Stimulated activated CD4-positive, alpha-beta T cell treated with anti-CD3 and anti-CD28 coated beads, Interleukin-15, amount 100 ng/mL, for 48 hours (primary cell): ENCODE results near the gene FAM216A.

Experiments used
- DNase-seq, 2 donors: peaks; one replicate each; pipeline ENCODE4 v3.0.0-alpha.2; 2020; ENCODE audit warnings: low read depth in 2 of 2

The FAM216A gene

DNA sequence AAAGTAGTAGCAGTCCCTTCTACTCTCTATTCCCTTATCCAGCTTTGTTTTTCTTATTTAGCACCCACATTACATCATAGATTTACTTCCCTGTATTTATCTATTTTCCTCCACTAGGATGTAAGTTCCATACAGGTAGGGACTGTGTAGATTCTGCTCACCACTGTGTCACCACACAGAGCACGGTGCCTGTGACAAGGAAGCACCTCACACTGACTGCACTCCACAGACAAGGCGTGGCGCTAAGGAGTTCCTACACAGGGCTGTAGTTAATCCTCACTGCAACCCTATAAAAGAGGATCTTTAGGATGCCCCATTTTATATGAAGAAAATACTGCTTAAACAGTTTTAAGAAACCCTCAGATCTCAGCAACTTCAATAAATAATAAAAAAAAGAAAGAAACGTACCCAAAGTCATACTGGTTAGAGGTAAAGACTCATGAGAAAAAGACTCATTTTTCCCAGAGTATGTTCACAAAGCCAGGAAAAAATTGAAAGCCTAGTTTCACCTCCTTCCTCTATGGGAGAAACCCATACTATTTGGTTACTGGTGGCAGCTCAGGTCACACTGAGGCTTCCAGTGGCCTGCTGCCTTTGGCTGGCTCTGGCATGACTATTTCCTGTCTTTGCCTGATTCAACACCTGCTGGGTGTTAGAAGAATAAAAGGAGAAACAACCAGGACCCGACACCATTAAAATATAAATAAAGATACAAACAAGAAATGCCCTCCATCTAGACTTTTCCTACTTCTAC lies 70.4 kb downstream of the FAM216A start:
- no peak for DNase-seq
